NCI-H2227 (cell line): ENCODE measurements around the gene HK1.

Source experiments
- DNase-seq: peaks from one replicate; lab custom pipeline; 2025; ENCODE audit not compliant: unreplicated experiment; lab: John Stamatoyannopoulos, UW

HK1 gene

GRCh38 chr10:69372126-69372980 is 94.1 kb downstream of the HK1 start:
- no peak for DNase-seq

DNA sequence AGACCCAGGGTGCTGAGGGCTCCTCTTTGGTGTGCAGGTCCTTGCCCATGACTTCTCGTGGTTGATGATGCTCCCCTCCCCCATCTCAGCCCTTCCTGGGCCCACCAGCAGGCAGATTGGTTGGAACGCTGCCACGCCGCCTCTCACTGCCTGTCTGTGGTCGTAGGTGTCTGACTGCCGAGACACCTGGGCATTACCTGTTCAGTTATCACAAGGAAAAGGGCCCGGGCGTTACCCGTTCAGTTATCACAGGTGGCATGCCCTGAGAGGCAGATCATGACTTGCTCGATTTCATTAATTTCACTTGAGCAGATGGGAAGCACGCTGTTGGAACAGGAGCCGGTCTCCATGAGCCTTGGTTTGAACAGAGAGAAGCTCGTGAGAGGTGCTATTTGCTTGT is 95.9 kb downstream of the HK1 start:
- DNase-seq = no peak

GRCh38 chr10:69374931-69375306 is 96.6 kb downstream of the HK1 start:
- DNase-seq = no peak

GRCh38 chr10:69375307-69376151 is 97.2 kb downstream of the HK1 start:
- DNase-seq = no peak

DNA sequence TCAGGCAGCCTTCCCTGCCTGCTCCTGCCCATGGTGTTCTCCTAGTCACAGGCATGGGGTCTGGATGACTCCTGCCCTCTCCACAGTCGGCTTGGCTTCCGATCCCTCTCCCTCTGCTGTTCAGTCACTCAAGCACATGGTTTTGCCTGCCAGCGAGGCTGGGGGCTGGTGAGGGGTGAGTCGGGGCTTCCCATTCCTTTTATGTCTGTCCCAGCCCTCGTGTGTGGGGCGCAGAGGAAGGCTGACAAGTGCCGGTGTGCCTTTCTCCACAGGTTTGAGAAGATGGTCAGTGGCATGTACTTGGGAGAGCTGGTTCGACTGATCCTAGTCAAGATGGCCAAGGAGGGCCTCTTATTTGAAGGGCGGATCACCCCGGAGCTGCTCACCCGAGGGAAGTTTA is 98.4 kb downstream of the HK1 start:
- DNase-seq = no peak

DNA sequence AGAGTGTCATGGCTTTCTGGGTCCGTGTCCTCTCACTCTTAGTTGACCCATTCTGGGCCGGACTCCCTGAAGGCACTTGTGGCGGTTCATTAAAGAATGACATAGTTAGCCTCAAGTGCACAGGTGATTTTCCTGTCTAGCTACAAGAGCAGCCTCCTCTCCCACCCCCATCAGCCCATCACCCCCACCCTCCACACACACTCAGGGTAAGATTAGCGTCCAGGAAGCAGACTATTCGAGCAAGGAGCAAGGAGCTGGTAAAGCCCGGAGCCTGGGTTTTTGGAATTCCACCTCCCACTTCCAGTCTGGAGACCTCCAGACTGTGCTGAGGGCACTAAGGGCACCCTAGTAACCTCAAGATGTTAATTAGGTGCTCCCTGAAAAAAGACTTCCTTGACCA is 98.9 kb downstream of the HK1 start:
- DNase-seq = no peak

DNA sequence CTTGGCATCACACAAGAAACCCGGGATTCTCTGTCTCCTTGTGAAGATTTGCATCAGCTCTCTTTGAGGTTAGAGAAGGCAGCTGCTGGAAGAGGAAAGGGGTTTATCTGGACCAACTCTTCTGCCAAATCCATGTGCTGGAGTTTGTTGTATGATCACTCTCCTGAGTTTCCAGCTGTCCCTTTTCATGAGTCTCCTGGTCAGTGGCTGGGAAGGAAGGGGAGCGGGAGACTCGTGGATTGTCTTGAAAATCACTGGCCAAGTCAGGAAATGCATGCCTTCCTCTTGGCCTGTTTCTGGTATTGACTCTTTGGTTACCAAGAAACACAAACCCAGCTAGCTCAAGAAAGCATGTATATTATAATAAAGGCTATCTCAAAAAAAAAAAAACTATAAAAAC is 99.6 kb downstream of the HK1 start:
- no peak for DNase-seq

DNA sequence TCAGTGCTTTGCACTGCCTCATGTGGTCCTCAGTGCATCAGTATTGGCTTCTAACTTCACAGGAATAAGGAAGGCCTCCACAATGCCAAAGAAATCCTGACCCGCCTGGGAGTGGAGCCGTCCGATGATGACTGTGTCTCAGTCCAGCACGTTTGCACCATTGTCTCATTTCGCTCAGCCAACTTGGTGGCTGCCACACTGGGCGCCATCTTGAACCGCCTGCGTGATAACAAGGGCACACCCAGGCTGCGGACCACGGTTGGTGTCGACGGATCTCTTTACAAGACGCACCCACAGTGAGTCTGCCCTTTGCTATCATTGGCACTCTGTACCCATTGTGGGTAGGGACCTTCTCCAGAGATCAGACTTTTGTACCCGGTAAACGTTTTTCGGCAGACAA is 101.5 kb downstream of the HK1 start:
- no peak for DNase-seq

DNA sequence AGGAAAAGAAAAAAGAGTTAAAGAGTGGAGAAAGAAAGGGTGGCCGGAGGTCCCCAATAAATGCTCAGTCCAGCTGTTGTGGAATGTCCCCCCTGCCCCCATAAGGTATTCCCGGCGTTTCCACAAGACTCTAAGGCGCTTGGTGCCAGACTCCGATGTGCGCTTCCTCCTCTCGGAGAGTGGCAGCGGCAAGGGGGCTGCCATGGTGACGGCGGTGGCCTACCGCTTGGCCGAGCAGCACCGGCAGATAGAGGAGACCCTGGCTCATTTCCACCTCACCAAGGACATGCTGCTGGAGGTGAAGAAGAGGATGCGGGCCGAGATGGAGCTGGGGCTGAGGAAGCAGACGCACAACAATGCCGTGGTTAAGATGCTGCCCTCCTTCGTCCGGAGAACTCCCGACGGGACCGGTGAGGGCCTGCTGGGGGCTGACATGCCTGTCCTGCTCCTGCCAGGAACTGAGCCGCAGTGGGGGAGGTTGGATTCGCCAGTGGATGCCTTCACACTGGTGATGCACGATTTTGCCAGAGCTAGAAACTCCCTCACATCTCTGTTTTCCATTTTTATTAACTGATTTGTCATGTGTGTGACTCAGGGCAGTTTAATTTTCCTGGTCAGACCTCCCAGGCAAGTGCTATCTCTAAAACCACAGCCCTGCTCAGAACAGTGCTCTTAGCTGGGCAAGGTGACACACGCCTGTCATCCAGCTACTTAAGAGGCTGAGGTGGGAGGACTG is 104.3 kb downstream of the HK1 start:
- DNase-seq = no peak

GRCh38 chr10:69383558-69383957 is 105.3 kb downstream of the HK1 start:
- no peak for DNase-seq

GRCh38 chr10:69384320-69384719 is 106.0 kb downstream of the HK1 start:
- no peak for DNase-seq

DNA sequence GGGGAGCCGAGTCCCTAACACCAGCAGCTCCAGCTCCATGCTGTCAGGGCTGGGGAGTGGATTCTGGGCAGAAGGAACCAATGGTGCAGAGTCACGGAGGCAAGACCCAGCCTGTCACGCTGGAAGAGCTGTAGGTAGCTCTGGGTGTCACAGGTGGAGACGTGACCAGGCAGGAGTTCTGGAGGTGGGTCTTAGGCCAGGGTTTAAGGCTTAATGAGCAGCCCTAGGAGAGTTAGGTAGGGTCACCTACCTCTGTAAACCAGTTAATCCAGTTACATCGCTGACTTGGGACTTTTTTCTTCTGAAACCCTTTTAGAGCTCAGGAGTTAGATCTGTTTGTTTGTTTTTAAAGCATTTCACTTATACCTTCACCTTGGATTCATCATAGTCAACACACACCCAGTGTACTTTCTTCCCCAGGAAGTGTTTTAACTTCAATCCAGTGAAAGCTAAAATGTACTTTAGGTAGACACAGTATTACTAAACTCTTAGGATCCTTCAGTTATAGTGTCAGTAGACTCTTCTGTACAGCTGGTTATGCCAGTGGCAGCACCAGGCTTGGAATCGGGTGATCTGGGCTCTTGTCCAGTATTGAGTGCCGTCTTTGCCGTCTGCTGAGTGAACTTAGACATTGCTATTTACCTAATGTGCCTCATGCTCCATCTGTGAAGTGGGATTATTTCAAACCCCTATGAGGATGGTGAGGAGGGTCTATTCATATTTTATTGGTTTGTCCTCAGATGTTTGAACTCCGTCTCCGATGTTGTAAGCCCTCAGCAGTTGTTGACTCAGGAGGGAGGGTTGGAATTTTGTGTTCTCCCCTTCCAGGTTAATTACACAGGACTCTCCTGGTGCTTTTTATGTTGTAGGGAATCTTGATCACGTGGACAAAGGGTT is 107.4 kb downstream of the HK1 start:
- DNase-seq = no peak

DNA sequence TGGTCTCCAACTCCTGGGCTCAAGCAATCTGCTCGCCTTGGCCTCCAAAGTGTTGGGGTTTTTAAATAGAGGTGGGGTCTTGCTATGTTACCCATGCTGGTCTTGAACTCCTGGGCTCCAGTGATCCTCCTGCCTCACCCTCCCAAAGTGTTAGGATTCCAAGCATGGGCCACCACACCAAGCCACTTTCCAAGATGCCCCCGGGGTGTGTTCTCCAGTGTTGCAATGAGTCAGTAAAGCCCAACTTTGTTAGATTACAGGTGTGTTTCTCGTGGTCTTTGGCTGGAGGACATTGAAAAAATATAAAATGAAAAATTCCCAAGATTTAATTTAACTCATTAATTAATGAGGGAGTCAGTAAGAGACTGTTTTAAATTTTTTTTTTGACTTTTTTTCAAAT is 109.2 kb downstream of the HK1 start:
- DNase-seq = no peak

DNA sequence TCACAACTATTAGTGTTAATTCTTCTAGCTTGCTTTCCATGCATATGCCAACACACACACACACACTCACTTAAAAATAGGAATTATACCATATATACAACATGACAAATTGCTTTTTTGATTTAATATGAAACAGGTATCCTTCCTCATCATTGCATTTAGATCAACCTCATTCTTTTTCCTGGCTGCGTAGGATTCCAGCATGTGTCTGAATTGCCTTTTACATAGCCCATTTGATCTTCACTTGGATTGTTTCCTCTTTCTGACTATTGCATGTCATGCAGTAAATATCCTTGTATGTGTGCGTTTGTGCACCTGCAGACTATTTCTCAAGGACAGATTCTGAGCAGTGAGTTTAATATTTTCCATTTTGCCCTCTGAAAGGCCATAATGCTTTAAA is 110.2 kb downstream of the HK1 start:
- no peak for DNase-seq

DNA sequence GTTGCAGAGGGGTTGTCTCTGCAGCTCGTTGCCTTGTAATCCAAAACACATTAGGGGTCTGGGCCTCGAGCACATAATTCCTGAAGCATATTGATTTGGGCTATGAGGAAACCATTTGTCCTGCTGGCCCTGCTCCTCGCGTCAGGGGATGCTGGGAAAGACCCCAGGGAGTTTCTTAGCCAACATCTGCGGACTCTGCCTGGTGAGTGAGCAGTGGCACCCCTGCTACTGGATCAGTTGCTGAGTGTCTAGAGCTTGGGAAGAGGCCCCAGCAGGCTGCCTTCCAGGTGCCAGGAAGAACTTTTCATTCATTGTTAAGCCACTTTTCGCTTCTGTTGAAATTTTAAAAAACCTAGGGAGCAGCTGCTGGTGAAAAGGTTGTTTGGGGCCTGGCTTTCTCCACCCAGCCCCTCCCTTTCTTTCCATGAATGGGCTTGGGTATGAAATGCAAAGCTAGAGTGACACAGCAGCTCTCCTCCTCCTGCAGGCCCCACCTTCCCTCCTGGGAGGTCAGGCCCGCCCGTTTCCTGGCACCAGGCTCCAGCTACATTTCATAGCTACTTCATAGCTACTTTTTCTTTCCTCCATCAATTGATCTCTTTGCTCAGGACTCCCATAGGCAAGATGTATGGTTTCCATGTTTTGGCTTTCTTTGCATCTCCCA is 111.7 kb downstream of the HK1 start:
- no peak for DNase-seq

- no peak for DNase-seq
These were observed 112.9 kb downstream of the HK1 start for GRCh38 chr10:69391158-69391557.

DNA sequence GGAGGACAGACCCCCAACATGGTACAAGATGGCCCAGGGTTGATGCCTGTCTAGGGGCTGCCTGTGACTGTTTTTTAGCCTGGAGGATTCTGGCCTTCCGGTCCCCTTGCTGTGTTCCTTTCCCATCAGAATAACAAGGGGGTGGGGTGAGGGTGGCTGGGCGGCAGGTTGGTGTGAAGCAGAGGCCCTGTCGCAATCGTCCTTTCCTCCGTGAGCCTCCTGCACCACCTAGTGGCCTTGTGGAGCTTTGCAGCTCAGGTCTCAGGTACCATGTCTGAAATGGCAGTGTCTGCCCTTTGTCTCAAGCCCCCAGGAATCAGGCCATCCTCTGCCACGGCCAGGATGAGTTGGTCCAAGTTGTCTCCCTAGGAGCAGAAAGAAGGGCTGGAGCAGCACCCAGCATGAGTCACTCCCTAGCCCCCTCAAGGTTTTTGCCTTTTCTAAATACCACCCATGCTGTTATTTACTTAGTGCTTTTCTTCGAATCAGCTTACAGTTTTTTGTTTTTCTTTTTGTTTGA is 114.2 kb downstream of the HK1 start:
- DNase-seq = peak; percentile 87

DNA sequence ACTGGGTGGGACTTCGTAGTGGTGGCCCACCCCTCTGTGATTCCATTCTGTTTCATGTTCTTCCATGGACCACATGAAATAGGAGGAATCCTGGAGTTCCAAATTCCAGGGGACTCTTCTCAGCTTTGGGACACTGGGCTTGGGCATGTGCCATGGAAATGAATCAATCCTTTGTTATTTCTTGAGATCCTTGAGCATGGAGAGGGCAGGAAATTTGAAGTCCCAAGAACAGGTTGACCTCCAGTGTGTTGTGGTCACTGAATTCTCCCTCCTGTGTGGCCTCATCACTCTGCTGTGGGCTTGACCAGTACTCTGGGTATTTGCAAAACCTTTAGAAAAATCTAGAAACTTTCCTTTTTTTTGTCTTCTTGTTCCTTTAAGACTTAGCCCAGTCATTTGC is 115.7 kb downstream of the HK1 start:
- DNase-seq = no peak

- no peak for DNase-seq
These were observed 119.7 kb downstream of the HK1 start for GRCh38 chr10:69397972-69398371.

DNA sequence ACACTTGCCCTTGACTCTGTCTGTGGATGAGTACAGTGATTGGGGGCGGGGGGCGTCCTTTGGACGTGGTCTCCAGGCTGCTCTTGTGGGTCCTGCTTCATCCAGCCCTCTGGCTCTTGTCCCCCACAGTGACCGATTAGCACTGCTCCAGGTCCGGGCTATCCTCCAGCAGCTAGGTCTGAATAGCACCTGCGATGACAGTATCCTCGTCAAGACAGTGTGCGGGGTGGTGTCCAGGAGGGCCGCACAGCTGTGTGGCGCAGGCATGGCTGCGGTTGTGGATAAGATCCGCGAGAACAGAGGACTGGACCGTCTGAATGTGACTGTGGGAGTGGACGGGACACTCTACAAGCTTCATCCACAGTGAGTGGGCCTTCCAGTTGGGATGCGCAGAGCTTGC is 120.2 kb downstream of the HK1 start:
- no peak for DNase-seq
